GM12878 (cell line): ENCODE data around the gene TARS3. TPM values are rescaled to one million over a fixed set of nuclear protein-coding genes. Genes with fewer than 3 reads are reported as not detected.
A peak's percentile ranks its signal among the peaks of the same experiment; 100 is the strongest.

Experiments used
- ASH2L ChIP-seq: fragments of 300-600, 200-600 bp; sonication (generic); IDR thresholded peaks from 2 replicates; pipeline ENCODE4 v1.6.1; 2017; ENCODE audit warnings: low read depth, mild to moderate bottlenecking, borderline replicate concordance
- BCL11A ChIP-seq: IDR thresholded peaks from 2 replicates; pipeline ENCODE4 v1.6.1; 2011; ENCODE audit warnings: low read depth, low read length
- BHLHE40 ChIP-seq, 2 experiments: fragments of 450-650 bp in 1 of 2; IDR thresholded peaks; 2 replicates each; pipeline ENCODE4 v1.6.1; 2011 to 2017; ENCODE audit warnings: low read depth in 2 of 2, borderline replicate concordance in 1 of 2, improper control_type of control experiment in 1 of 2, low read length in 1 of 2, mild to moderate bottlenecking in 1 of 2
- CBX3 ChIP-seq: fragments of 200-600 bp; sonication (generic); IDR thresholded peaks from 2 replicates; pipeline ENCODE4 v1.6.1; 2016; ENCODE audit warnings: low read depth, borderline replicate concordance
- ELK1 ChIP-seq: IDR thresholded peaks from 2 replicates; pipeline ENCODE4 v1.6.1; 2012; ENCODE audit warnings: low read depth, low read length, improper control_type of control experiment
- HDAC6 ChIP-seq: fragments of 200-600 bp; sonication (generic); IDR thresholded peaks from one replicate; pipeline ENCODE4 v1.8.0; 2017; ENCODE audit warnings: antibody characterized with exemption; ENCODE audit not compliant: unreplicated experiment
- KLF5 ChIP-seq: fragments of 450-650 bp; IDR thresholded peaks from 2 replicates; pipeline ENCODE4 v1.6.1; 2014; ENCODE audit warnings: mild to moderate bottlenecking; ENCODE audit not compliant: partially characterized antibody
- LARP7 ChIP-seq: fragments of 450-650 bp; IDR thresholded peaks from 2 replicates; pipeline ENCODE4 v1.6.1; 2017; ENCODE audit warnings: mild to moderate bottlenecking
- MEF2A ChIP-seq: IDR thresholded peaks from 2 replicates; pipeline ENCODE4 v1.6.1; 2011; ENCODE audit warnings: low read depth, mild to moderate bottlenecking, low read length, moderate library complexity; ENCODE audit not compliant: insufficient read depth
- MEF2B ChIP-seq: fragments of 450-650 bp; IDR thresholded peaks from 2 replicates; pipeline ENCODE4 v1.6.1; 2018; ENCODE audit warnings: mild to moderate bottlenecking, moderate library complexity; ENCODE audit not compliant: partially characterized antibody, poor library complexity, severe bottlenecking
- MTA2 ChIP-seq: fragments of 450-650 bp; IDR thresholded peaks from 2 replicates; pipeline ENCODE4 v1.6.1; 2016; ENCODE audit warnings: low read depth, mild to moderate bottlenecking, moderate library complexity
- MYB ChIP-seq: fragments of 150-350 bp; IDR thresholded peaks from 2 replicates; pipeline ENCODE4 v1.6.1; 2014; ENCODE audit warnings: mild to moderate bottlenecking, low read depth, low read length, borderline replicate concordance
- NFYA ChIP-seq: IDR thresholded peaks from 2 replicates; pipeline ENCODE4 v1.6.1; 2011; ENCODE audit warnings: low read depth, mild to moderate bottlenecking, low read length, improper control_type of control experiment, borderline replicate concordance
- NR2C2 ChIP-seq: IDR thresholded peaks from 2 replicates; pipeline ENCODE4 v1.6.1; 2011; ENCODE audit warnings: borderline replicate concordance, low read depth; ENCODE audit not compliant: control insufficient read depth, insufficient read length
- PML ChIP-seq: IDR thresholded peaks from 2 replicates; pipeline ENCODE4 v1.6.1; 2012; ENCODE audit warnings: low read length, inconsistent platforms
- POLR2AphosphoS2 ChIP-seq: IDR thresholded peaks from 2 replicates; pipeline ENCODE4 v1.6.1; 2011; ENCODE audit warnings: low read depth, mild to moderate bottlenecking, low read length, improper control_type of control experiment, moderate library complexity
- RELA ChIP-seq: fragments of 450-650 bp; IDR thresholded peaks from 2 replicates; pipeline ENCODE4 v1.8.0; 2014; ENCODE audit warnings: borderline replicate concordance; ENCODE audit not compliant: partially characterized antibody
- SMAD5 ChIP-seq: IDR thresholded peaks from 2 replicates; pipeline ENCODE4 v1.6.1; 2016; ENCODE audit warnings: antibody characterized with exemption, low read depth
- STAT1 ChIP-seq: fragments of 450-650 bp; conservative IDR thresholded peaks from 2 replicates; pipeline ENCODE4 v1.6.1; 2014; ENCODE audit warnings: antibody characterized with exemption, mild to moderate bottlenecking
- TCF12 ChIP-seq: IDR thresholded peaks from 2 replicates; pipeline ENCODE4 v1.6.1; 2011; ENCODE audit warnings: low read depth, mild to moderate bottlenecking, low read length
- YY1 ChIP-seq: IDR thresholded peaks from 2 replicates; pipeline ENCODE4 v1.6.1; 2011; ENCODE audit warnings: low read depth, mild to moderate bottlenecking, low read length
- polyA plus RNA-seq, 11 experiments: library from polyadenylated mRNA; depleted of rRNA in 4 of 11; unstranded in 6 of 11; stranded (reverse) in 5 of 11; fragments of >200 nt; fragmentation: Nextera tagmentation in 4 of 11; fragmentation: Illumina TruSeq in 1 of 11; extraction: Ambion mirVana in 4 of 11; extraction: Trizol in 1 of 11; gene quantifications; 1 replicate in 1 of 11; 2 replicates in 10 of 11; pipeline versions ENCODE4 v1.2.1 to v1.2.3, GENCODE V29; 2011 to 2016; ENCODE audit warnings: inconsistent platforms in 2 of 11, missing spikeins in 2 of 11, low read depth in 1 of 11
- total RNA-seq, 4 experiments: library from RNA; depleted of rRNA in 3 of 4; stranded (reverse); fragments of >200 nt in 3 of 4; fragmentation: Illumina TruSeq in 1 of 4; extraction: Trizol in 1 of 4; gene quantifications; 2 replicates each; pipeline versions ENCODE4 v1.2.1 to v1.2.3, GENCODE V29; 2013 to 2021
- TF ChIP-seq, protein P1 (sequence below): IDR thresholded peaks from 2 replicates; pipeline ENCODE4 v1.6.1; 2012; ENCODE audit warnings: low read depth, low read length, improper control_type of control experiment
- TF ChIP-seq, protein P2 (sequence below): fragments of 450-650 bp; IDR thresholded peaks from 2 replicates; pipeline ENCODE4 v1.6.1; 2018; ENCODE audit warnings: borderline replicate concordance, mild to moderate bottlenecking; ENCODE audit not compliant: partially characterized antibody

TARS3 gene
- total and polyA plus RNA-seq, 10 of the 15 experiments (the other 5 are each of a cell fraction or from before 2014, with no cell fraction given): 1.4 to 7.8 (median 5.3) TPM

DNA sequence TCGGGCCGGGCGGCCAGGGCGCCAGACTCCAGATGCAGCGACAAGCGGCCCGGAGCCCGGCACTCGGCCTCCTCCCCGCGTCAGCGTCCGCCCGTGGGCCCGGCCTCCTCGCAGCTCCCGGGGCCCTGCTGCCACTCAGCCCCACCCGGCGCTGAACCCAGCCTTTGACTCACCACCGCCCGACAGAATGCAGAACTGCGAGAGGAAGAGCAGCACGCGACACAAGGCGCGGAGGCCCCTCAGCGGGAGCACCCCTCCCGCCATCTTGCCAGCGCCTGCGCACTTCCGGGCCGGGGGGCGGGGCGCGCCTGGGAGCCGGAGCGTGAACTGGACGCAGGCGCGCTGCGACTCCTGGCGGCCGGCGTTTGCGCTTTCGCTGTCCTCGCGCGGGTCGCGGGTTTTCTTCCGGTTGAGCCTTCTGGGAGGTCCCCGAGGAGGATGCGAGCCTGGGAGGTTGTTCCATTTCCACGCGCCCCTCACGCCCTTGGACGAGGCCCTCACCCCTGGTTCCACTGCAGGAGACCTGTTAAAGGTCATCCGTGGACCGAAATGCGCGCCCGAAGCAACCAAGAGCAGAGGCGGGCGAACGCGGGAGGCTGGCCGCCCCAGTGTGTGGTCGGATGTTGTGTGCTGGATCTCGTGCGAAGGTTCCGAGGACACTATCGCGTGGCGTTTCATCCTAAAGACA is 72.0 kb downstream of the TARS3 start, which contains the start of gene TM2D3 (continued):
- TF ChIP-seq ASH2L (no peak), PML (peak; percentile 77; the same call in 1 of the 2 replicates), RELA (peak; percentile 36), MEF2A (no peak), MEF2B (peak; percentile 82), CBX3 (no peak), NFYA (no peak), POLR2AphosphoS2 (peak; percentile 87), BCL11A (0 out of 2 replicates have a peak, but pooled peaks have one; percentile 11), MTA2 (0 out of 2 replicates have a peak, but pooled peaks have one; percentile 35), LARP7 (peak; percentile 83), ELK1 (peak; percentile 85), KLF5 (peak; percentile 68), TCF12 (peak; percentile 52; the same call in 1 of the 2 replicates), STAT1 (peak; percentile 60; the same call in 1 of the 2 replicates), SMAD5 (peak; percentile 81; the same call in 1 of the 2 replicates), HDAC6 (no peak), BHLHE40 (IDR thresholded peaks at IDR 0.05; ENCODE audit: borderline replicate concordance in 1 of 2, low read depth in 2 of 2, low read length in 1 of 2) (peak; percentile 94 to 99), MYB (no peak), NR2C2 (no peak), YY1 (peak; percentile 97)
- TF ChIP-seq, protein P1, sequence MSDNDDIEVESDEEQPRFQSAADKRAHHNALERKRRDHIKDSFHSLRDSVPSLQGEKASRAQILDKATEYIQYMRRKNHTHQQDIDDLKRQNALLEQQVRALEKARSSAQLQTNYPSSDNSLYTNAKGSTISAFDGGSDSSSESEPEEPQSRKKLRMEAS: peak; percentile 74; the same call in 1 of the 2 replicates
- TF ChIP-seq, protein P2, sequence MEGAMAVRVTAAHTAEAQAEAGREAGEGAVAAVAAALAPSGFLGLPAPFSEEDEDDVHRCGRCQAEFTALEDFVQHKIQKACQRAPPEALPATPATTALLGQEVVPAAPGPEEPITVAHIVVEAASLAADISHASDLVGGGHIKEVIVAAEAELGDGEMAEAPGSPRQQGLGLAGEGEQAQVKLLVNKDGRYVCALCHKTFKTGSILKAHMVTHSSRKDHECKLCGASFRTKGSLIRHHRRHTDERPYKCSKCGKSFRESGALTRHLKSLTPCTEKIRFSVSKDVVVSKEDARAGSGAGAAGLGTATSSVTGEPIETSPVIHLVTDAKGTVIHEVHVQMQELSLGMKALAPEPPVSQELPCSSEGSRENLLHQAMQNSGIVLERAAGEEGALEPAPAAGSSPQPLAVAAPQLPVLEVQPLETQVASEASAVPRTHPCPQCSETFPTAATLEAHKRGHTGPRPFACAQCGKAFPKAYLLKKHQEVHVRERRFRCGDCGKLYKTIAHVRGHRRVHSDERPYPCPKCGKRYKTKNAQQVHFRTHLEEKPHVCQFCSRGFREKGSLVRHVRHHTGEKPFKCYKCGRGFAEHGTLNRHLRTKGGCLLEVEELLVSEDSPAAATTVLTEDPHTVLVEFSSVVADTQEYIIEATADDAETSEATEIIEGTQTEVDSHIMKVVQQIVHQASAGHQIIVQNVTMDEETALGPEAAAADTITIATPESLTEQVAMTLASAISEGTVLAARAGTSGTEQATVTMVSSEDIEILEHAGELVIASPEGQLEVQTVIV: peak; percentile 55
- TF ChIP-seq, all 136 proteins: peak for 63
